GM13977 (cell line): ENCODE data around the gene SCYGR6.
"Not testable (repeated sequence)": the region's sequence is repeated elsewhere in the genome, so short reads cannot be mapped to it uniquely, and the experiment has no call there.

Experiments
- DNase-seq: peaks from one replicate; pipeline ENCODE4 v3.0.0; 2012; ENCODE audit warnings: low spot score
- CTCF ChIP-seq: IDR thresholded peaks from 2 replicates; pipeline ENCODE4 v1.5.1; 2012; ENCODE audit warnings: mild to moderate bottlenecking, control low read depth; ENCODE audit not compliant: insufficient read depth; ENCODE audit errors: extremely low read depth, missing control alignments
- in situ Hi-C: fragments of 300-500 bp; cut with MboI; formaldehyde crosslinking; loops from one replicate; pipeline ENCODE4 v1.12.0; 2022; ENCODE audit warnings: low sequenced_read_pairs, low pct_unique_long_range_greater_than_20kb, mixed read lengths, inconsistent platforms; ENCODE audit not compliant: unreplicated experiment

SCYGR6 gene

DNA sequence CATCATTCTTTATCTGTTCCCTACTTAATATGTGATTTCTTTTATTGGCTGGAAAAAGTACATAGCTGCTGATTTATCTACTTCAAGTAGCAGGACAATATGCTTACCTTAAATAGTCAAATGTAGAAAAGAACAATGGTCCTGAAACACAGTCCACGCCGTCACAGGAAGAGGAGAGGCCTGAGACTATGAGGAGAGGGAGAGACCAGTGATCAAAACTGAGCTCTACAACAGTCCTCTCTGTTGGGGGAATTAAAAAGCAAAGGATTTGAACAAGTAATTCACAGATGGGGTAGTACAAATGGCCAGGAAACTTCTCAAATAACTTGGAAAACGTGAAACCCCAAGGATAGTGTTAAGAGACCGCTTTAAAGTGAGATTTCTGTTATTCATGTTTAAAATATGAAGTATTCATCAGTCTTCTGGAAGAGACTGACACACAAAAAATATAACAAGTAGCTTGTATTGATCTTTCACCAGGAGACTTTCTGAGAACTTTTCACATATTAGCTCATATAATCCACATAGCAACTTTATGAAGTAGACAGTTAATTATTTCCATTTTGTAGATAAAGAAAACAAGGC, 41.3 kb upstream of the SCYGR6 start:
- DNase-seq, result no peak
- in situ Hi-C loops, result loop anchor here (25.0 kb wide), 2 partner anchors 279 to 629 kb away; no protein-coding TSS in a partner anchor
- TF ChIP-seq CTCF, result no peak

DNA sequence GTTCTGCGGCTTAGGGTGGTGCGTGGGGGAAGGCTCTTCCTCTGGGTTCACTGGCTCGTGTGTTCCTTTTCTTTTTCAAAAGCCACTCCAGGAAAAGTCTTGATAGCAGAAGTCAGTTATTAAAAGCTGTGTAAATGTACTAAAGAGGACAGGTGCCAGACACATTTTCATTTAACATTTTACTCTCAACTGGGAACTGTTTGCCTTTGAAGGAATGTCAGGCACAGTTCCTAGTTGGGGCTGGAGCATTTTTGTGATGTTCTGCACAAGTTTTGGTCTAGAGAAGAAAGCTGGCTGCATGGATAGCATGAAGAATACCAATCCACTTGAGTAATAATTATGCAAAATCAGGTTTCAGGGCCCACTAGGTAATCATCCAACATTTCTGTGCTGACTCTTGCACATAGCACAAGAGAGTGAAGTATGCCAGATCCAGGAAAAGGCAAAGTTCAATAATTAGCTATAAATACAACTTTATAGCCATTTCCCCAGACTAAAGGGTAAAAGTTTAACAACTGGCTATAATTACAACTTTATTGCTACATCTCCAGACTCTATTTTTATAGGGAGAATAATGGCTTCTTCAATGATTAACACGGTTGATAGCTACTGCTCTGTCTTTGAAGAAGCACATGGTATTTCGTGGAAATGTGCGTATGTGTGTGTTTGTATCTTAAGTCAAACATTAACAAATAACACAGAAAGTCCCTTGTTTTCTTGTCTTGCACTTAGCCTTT, 37.4 kb upstream of the SCYGR6 start:
- no peak for DNase-seq
- TF ChIP-seq CTCF, result no peak
- in situ Hi-C loops, result loop anchor here (25.0 kb wide), 2 partner anchors 275 to 625 kb away; no protein-coding TSS in a partner anchor

- in situ Hi-C loops, result loop anchor here (25.0 kb wide), 2 partner anchors 272 to 622 kb away; no protein-coding TSS in a partner anchor
- TF ChIP-seq CTCF, result no peak
- DNase-seq, result no peak
Measured at GRCh38 chr2:227759411-227760118, 35.0 kb upstream of the SCYGR6 start.

- in situ Hi-C loops, result loop anchor here (25.0 kb wide), 2 partner anchors 269 to 619 kb away; no protein-coding TSS in a partner anchor
- not testable (repeated sequence) for DNase-seq
Measured at GRCh38 chr2:227756261-227756660, 31.7 kb upstream of the SCYGR6 start.

- in situ Hi-C loops, result no loop called here
- peak; percentile 40 for TF ChIP-seq CTCF
- DNase-seq, result peak; percentile 40
Measured at GRCh38 chr2:227748079-227748478, 23.5 kb upstream of the SCYGR6 start.

- no peak for TF ChIP-seq CTCF
- in situ Hi-C loops, result no loop called here
- no peak for DNase-seq
Measured at GRCh38 chr2:227745594-227745993, 21.0 kb upstream of the SCYGR6 start, which contains the start of gene SCYGR8. TSS of gene SCYGR8 (plus strand) at chr2:227745894. CDS start at chr2:227745894, 0 bp downstream.
